ENCODE measurements around the gene TRIM31. TPM values are rescaled to one million over a fixed set of nuclear protein-coding genes. Genes with fewer than 3 reads are reported as not detected.

Gene TRIM31
- total and polyA plus RNA-seq, 2 donors from 2014 or later = 0.22 to 0.26 TPM

DNA sequence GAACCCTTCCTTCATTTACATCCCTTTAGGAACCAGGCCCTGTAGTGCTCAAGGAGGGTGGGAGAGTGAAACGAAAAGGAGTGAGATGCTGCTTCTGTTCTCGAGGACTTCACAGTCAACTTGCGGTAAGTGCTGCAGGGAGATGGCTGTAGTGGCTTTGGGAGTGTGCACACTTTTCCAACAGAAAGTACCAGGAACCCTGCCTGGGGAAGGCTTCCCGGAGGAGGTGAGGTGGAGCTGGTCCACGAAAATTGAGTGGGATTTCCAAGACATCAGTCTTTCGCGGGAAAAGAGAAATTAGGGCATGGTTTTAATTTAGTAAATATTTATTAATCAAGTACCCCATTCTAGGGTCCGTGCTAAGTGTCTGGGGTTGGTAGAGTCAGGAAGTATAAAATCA lies 12.7 kb downstream of the TRIM31 start:
- DNase-seq (no peak), FAIRE-seq (no peak)
- H3K4me1 ChIP-seq (ENCODE audit: control insufficient read depth in 2 of 3, insufficient read depth in 2 of 3, low read depth in 1 of 3, low read length in 3 of 3) = peaks cover 0 to 23% (median 13%) of the 10 kb centered on the region in 3 donors
- TF ChIP-seq, protein P1, sequence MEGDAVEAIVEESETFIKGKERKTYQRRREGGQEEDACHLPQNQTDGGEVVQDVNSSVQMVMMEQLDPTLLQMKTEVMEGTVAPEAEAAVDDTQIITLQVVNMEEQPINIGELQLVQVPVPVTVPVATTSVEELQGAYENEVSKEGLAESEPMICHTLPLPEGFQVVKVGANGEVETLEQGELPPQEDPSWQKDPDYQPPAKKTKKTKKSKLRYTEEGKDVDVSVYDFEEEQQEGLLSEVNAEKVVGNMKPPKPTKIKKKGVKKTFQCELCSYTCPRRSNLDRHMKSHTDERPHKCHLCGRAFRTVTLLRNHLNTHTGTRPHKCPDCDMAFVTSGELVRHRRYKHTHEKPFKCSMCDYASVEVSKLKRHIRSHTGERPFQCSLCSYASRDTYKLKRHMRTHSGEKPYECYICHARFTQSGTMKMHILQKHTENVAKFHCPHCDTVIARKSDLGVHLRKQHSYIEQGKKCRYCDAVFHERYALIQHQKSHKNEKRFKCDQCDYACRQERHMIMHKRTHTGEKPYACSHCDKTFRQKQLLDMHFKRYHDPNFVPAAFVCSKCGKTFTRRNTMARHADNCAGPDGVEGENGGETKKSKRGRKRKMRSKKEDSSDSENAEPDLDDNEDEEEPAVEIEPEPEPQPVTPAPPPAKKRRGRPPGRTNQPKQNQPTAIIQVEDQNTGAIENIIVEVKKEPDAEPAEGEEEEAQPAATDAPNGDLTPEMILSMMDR (IDR thresholded peaks at IDR 0.05; ENCODE audit: borderline replicate concordance, extremely low read depth, insufficient read depth) = no peak
- H3K9ac ChIP-seq (ENCODE audit: low read length in 3 of 3) = no peak overlapping the region
- no peak overlapping the region for H3K27ac ChIP-seq (ENCODE audit: low read depth in 2 of 2, low read length in 2 of 2)
- H3K4me3 ChIP-seq (ENCODE audit: low read length in 3 of 3) = peak overlapping the region in 1 of 3 donors; percentile 63
- H3K36me3 ChIP-seq (ENCODE audit: control insufficient read depth in 2 of 3, insufficient read depth in 3 of 3, low read length in 3 of 3) = no peaks in the 10 kb centered on the region
- H3K9me3 ChIP-seq (ENCODE audit: control insufficient read depth in 2 of 3, insufficient read depth in 1 of 3, low read length in 3 of 3) = no peaks in the 10 kb centered on the region
- H3K27me3 ChIP-seq (ENCODE audit: control insufficient read depth, insufficient read depth, low read length) = peaks cover 57% of the 10 kb centered on the region
- intact Hi-C loops (cut with DNase I) = no loop called here

DNA sequence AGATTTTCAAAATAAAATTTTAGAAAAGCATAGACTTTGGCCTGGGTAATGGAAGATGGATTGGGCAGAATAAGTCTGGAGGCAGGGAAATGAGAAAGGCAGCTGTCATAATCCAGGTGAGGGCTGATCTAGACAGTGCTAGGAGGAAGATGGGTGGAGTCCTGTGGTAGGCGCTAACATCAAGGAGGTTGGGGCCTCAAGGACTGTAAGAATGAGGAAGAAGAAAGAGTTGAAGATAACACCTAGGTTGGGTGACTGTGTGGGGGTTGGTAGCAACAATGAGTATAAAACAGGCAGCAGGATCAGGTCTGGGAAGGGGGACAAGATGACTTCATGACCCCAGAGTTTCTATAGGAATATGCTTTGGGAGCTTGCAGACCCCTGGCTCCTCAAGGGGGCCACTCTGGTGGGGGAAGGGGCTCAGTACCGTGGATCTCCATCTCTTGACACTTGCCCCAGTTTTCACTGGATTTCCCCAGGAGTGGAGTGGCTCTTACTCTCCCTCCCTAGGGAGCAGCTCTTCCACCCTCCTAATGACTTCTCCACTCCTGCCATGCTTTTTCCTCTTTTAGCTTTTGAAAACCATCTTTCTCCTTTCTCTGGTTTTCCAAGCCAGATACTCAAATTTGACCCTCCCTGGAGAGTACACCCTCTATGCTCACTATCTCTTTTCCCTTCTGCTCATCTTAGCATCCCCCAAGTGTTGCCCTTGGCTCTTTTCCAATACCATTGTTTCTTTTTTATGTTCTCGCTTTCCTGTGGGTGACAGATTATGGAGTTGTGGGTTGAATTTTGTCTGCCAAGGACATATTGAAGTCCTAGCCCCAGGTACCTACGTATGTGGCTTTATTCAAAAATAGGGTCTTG lies 14.8 kb downstream of the TRIM31 start:
- H3K36me3 ChIP-seq (ENCODE audit: control insufficient read depth in 2 of 3, insufficient read depth in 3 of 3, low read length in 3 of 3) = no peaks in the 10 kb centered on the region
- FAIRE-seq (no peak), DNase-seq (no peak)
- intact Hi-C loops (cut with DNase I) = no loop called here
- no peaks in the 10 kb centered on the region for H3K9me3 ChIP-seq (ENCODE audit: control insufficient read depth in 2 of 3, insufficient read depth in 1 of 3, low read length in 3 of 3)
- H3K27ac ChIP-seq (ENCODE audit: low read depth in 2 of 2, low read length in 2 of 2) = no peak overlapping the region
- H3K4me3 ChIP-seq (ENCODE audit: low read length in 3 of 3) = no peak overlapping the region
- TF ChIP-seq, protein P1 (IDR thresholded peaks at IDR 0.05; ENCODE audit: borderline replicate concordance, extremely low read depth, insufficient read depth) = no peak
- no peak overlapping the region for H3K9ac ChIP-seq (ENCODE audit: low read length in 3 of 3)
- H3K4me1 ChIP-seq (ENCODE audit: control insufficient read depth in 2 of 3, insufficient read depth in 2 of 3, low read depth in 1 of 3, low read length in 3 of 3) = peaks cover 0 to 20% (median 13%) of the 10 kb centered on the region in 3 donors
- peaks cover 48% of the 10 kb centered on the region for H3K27me3 ChIP-seq (ENCODE audit: control insufficient read depth, insufficient read depth, low read length)

DNA sequence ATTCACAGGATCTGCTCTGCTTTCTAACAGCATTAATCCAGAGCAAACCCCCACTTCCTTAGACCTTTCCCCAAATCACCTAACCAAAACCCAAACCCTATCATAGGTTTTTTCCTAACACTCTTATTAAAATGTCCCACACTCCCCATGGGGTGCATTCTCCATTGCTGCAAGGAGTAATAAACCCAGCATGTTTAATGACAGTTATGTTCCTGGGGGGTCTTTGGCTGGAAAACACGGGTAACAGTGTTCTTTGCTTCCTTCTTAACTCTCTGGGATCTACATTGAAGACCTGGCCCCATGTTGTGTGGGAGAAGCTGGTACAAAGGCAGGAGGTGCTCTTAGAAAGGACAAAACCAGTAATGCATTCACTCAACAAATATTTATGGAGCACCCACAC lies 16.1 kb downstream of the TRIM31 start:
- no peak overlapping the region for H3K9ac ChIP-seq (ENCODE audit: low read length in 3 of 3)
- intact Hi-C loops (cut with DNase I) = no loop called here
- no peaks in the 10 kb centered on the region for H3K36me3 ChIP-seq (ENCODE audit: control insufficient read depth in 2 of 3, insufficient read depth in 3 of 3, low read length in 3 of 3)
- H3K9me3 ChIP-seq (ENCODE audit: control insufficient read depth in 2 of 3, insufficient read depth in 1 of 3, low read length in 3 of 3) = no peaks in the 10 kb centered on the region
- H3K27me3 ChIP-seq (ENCODE audit: control insufficient read depth, insufficient read depth, low read length) = peaks cover 51% of the 10 kb centered on the region
- no peak overlapping the region for H3K4me3 ChIP-seq (ENCODE audit: low read length in 3 of 3)
- no peak for FAIRE-seq
- TF ChIP-seq, protein P1 (IDR thresholded peaks at IDR 0.05; ENCODE audit: borderline replicate concordance, extremely low read depth, insufficient read depth) = no peak
- no peak overlapping the region for H3K27ac ChIP-seq (ENCODE audit: low read depth in 2 of 2, low read length in 2 of 2)
- H3K4me1 ChIP-seq (ENCODE audit: control insufficient read depth in 2 of 3, insufficient read depth in 2 of 3, low read depth in 1 of 3, low read length in 3 of 3) = peaks cover 0 to 13% (median 8%) of the 10 kb centered on the region in 3 donors
- DNase-seq = no peak

All from kidney (tissue), 14 donors.